Activated CD8-positive, alpha-beta memory T cell treated with anti-CD3 and anti-CD28 coated beads, Interleukin-2, amount 10 ng/mL, durations not matched to agents 7 days and 5 days (primary cell): ENCODE data around the gene FAM20C. TPM values are rescaled to one million over a fixed set of nuclear protein-coding genes. Genes with fewer than 3 reads are reported as not detected.

ENCODE experiments used
- ATAC-seq: fragments of 150-1000 bp; cut with Tn5 transposase; one replicate; pipeline ENCODE4 v1.10.0; 2021; ENCODE audit warnings: moderate library complexity
- CTCF ChIA-PET: fragments of 350-600 bp; sonication (Branson Sonifier 250); formaldehyde crosslinking; loops from one replicate; lab custom pipeline; 2021; ENCODE audit warnings: antibody characterized with exemption; lab: Charles Lee
- DNase-seq: peaks from one replicate; pipeline ENCODE4 v3.0.0-alpha.2; 2020
- H3K27ac Mint-ChIP-seq: one replicate; pipeline ENCODE4 v1.8.0; 2021; ENCODE audit warnings: mild to moderate bottlenecking, mixed read lengths
- H3K27me3 Mint-ChIP-seq: one replicate; pipeline ENCODE4 v1.8.0; 2021; ENCODE audit warnings: mixed read lengths
- H3K36me3 Mint-ChIP-seq: one replicate; pipeline ENCODE4 v1.8.0; 2021; ENCODE audit warnings: mild to moderate bottlenecking, mixed read lengths
- H3K4me1 Mint-ChIP-seq: one replicate; pipeline ENCODE4 v1.8.0; 2021; ENCODE audit warnings: mixed read lengths
- H3K4me3 Mint-ChIP-seq: one replicate; pipeline ENCODE4 v1.8.0; 2021; ENCODE audit warnings: mild to moderate bottlenecking, moderate library complexity, mixed read lengths
- H3K9me3 Mint-ChIP-seq: one replicate; pipeline ENCODE4 v1.8.0; 2022; ENCODE audit warnings: low read depth, mixed read lengths
- total RNA-seq, 2 experiments: library from RNA; stranded (reverse); gene quantifications; one replicate each; pipeline ENCODE4 v1.2.3, GENCODE V29; 2021

Gene FAM20C
- total RNA-seq, 2 experiments from 2014 or later: 0.45 to 0.73 TPM

- no peaks in the 10 kb centered on the region for H3K36me3 Mint-ChIP-seq
- H3K4me1 Mint-ChIP-seq: no peaks in the 10 kb centered on the region
- H3K27ac Mint-ChIP-seq: no peak overlapping the region
- H3K9me3 Mint-ChIP-seq: no peaks in the 10 kb centered on the region
- ATAC-seq (no peak), DNase-seq (no peak)
- CTCF ChIA-PET: no interaction called here
- no peak overlapping the region for H3K4me3 Mint-ChIP-seq
- peaks cover 14% of the 10 kb centered on the region for H3K27me3 Mint-ChIP-seq
Measured at GRCh38 chr7:284762-285722, 92.7 kb downstream of the FAM20C start.

GRCh38 chr7:285731-286130 lies 93.4 kb downstream of the FAM20C start:
- Mint-ChIP-seq H3K36me3 (no peaks in the 10 kb centered on the region), H3K27me3 (peaks cover 20% of the 10 kb centered on the region), H3K4me3 (no peak overlapping the region), H3K27ac (no peak overlapping the region), H3K9me3 (no peaks in the 10 kb centered on the region), H3K4me1 (no peaks in the 10 kb centered on the region)
- DNase-seq (no peak), ATAC-seq (no peak)
- CTCF ChIA-PET: no interaction called here

- Mint-ChIP-seq H3K4me3 (no peak overlapping the region), H3K27me3 (peaks cover 21% of the 10 kb centered on the region), H3K27ac (no peak overlapping the region), H3K9me3 (no peaks in the 10 kb centered on the region), H3K36me3 (no peaks in the 10 kb centered on the region), H3K4me1 (no peaks in the 10 kb centered on the region)
- CTCF ChIA-PET: no interaction called here
- DNase-seq (no peak), ATAC-seq (no peak)
Measured at GRCh38 chr7:286266-286665, 93.9 kb downstream of the FAM20C start.

GRCh38 chr7:288671-289101 lies 96.3 kb downstream of the FAM20C start:
- Mint-ChIP-seq H3K27ac (no peak overlapping the region), H3K36me3 (no peaks in the 10 kb centered on the region), H3K4me3 (no peak overlapping the region), H3K9me3 (no peaks in the 10 kb centered on the region), H3K27me3 (peaks cover 40% of the 10 kb centered on the region), H3K4me1 (no peaks in the 10 kb centered on the region)
- no peak for DNase-seq
- CTCF ChIA-PET: no interaction called here
- no peak for ATAC-seq

- Mint-ChIP-seq H3K27ac (no peak overlapping the region), H3K36me3 (no peaks in the 10 kb centered on the region), H3K9me3 (no peaks in the 10 kb centered on the region), H3K27me3 (peaks cover 40% of the 10 kb centered on the region), H3K4me3 (no peak overlapping the region), H3K4me1 (no peaks in the 10 kb centered on the region)
- CTCF ChIA-PET: no interaction called here
- ATAC-seq: no peak
- no peak for DNase-seq
Measured at GRCh38 chr7:289209-289755, 96.9 kb downstream of the FAM20C start.

GRCh38 chr7:289756-290553 lies 97.6 kb downstream of the FAM20C start, which contains the start of gene FOXL3:
Gene FOXL3, plus strand, starts transcription at chr7:290170. Its CDS starts 0 bp downstream, at chr7:290170.
- no peaks in the 10 kb centered on the region for H3K36me3 Mint-ChIP-seq
- H3K4me3 Mint-ChIP-seq: no peak within 1 kb of the TSS
- peaks cover 40% of the 10 kb centered on the region for H3K27me3 Mint-ChIP-seq
- no peaks in the 10 kb centered on the region for H3K4me1 Mint-ChIP-seq
- CTCF ChIA-PET: no interaction called here
- DNase-seq (no peak), ATAC-seq (no peak)
- no peaks in the 10 kb centered on the region for H3K9me3 Mint-ChIP-seq
- H3K27ac Mint-ChIP-seq: no peak within 1 kb of the TSS

GRCh38 chr7:290554-291372 lies 98.4 kb downstream of the FAM20C start:
- no peak overlapping the region for H3K27ac Mint-ChIP-seq
- no peak for DNase-seq
- peaks cover 40% of the 10 kb centered on the region for H3K27me3 Mint-ChIP-seq
- CTCF ChIA-PET: no interaction called here
- H3K36me3 Mint-ChIP-seq: no peaks in the 10 kb centered on the region
- no peak for ATAC-seq
- H3K9me3 Mint-ChIP-seq: no peaks in the 10 kb centered on the region
- H3K4me1 Mint-ChIP-seq: no peaks in the 10 kb centered on the region
- H3K4me3 Mint-ChIP-seq: no peak overlapping the region

- Mint-ChIP-seq H3K27me3 (peaks cover 40% of the 10 kb centered on the region), H3K4me3 (no peak overlapping the region), H3K36me3 (no peaks in the 10 kb centered on the region), H3K27ac (no peak overlapping the region), H3K4me1 (no peaks in the 10 kb centered on the region), H3K9me3 (no peaks in the 10 kb centered on the region)
- ATAC-seq (no peak), DNase-seq (no peak)
- CTCF ChIA-PET: no interaction called here
Measured at GRCh38 chr7:291373-292092, 99.2 kb downstream of the FAM20C start.

GRCh38 chr7:292226-292625 lies 99.9 kb downstream of the FAM20C start:
- DNase-seq: no peak
- Mint-ChIP-seq H3K9me3 (no peaks in the 10 kb centered on the region), H3K4me1 (no peaks in the 10 kb centered on the region), H3K36me3 (no peaks in the 10 kb centered on the region), H3K27ac (no peak overlapping the region), H3K27me3 (peaks cover 40% of the 10 kb centered on the region), H3K4me3 (no peak overlapping the region)
- CTCF ChIA-PET: no interaction called here
- ATAC-seq: no peak

- H3K4me1 Mint-ChIP-seq: no peaks in the 10 kb centered on the region
Measured at GRCh38 chr7:292826-293225, 100.5 kb downstream of the FAM20C start.

GRCh38 chr7:293681-294439 lies 101.5 kb downstream of the FAM20C start:
- H3K36me3 Mint-ChIP-seq: no peaks in the 10 kb centered on the region
- CTCF ChIA-PET: no interaction called here
- DNase-seq: no peak

More at GRCh38 chr7:292826-293225, 100.5 kb downstream of the FAM20C start:
- ATAC-seq: no peak
- DNase-seq: no peak
- CTCF ChIA-PET: no interaction called here
- no peak overlapping the region for H3K4me3 Mint-ChIP-seq
- H3K36me3 Mint-ChIP-seq: no peaks in the 10 kb centered on the region
- peaks cover 37% of the 10 kb centered on the region for H3K27me3 Mint-ChIP-seq
- no peaks in the 10 kb centered on the region for H3K9me3 Mint-ChIP-seq
- no peak overlapping the region for H3K27ac Mint-ChIP-seq

More at GRCh38 chr7:293681-294439, 101.5 kb downstream of the FAM20C start:
- ATAC-seq: no peak
- no peaks in the 10 kb centered on the region for H3K4me1 Mint-ChIP-seq
- peaks cover 29% of the 10 kb centered on the region for H3K27me3 Mint-ChIP-seq
- no peaks in the 10 kb centered on the region for H3K9me3 Mint-ChIP-seq
- H3K4me3 Mint-ChIP-seq: no peak overlapping the region
- H3K27ac Mint-ChIP-seq: no peak overlapping the region
